Fibroblast of upper back skin (primary cell): ENCODE data around the gene IGF2BP1.

ENCODE experiments used
- DNase-seq: peaks from one replicate; pipeline ENCODE4 v3.0.0-alpha.2; 2013

IGF2BP1 gene

DNA sequence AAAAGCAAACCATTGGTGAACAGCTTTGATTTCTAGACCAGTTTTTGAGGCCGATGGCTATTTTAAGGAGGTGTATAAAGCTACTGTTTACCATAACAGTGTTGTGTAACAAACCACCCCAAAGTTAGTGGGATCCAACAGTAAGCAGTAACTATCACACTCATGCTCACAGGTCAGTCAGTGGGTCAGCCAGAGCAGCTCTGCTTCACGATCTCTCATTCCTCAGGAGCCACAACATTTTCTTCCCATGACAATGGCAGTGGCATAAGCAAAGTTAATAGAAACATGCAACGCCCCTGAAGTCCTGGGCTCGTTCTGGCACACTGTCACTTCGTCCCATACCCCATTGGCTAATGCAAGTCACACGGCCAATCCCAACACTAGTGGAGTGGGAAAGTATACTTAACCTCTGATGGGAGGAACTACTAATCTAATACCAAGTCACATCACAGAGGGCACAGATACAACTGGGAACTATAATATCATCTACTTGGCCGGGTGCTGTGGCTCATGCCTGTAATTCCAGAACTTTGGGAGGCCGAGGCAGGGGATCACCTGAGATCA is 107.4 kb downstream of the IGF2BP1 start:
- DNase-seq = no peak
